ENCODE measurements around the gene SLC39A8. TPM values are rescaled to one million over a fixed set of nuclear protein-coding genes. Genes with fewer than 3 reads are reported as not detected.

Gene SLC39A8
- total RNA-seq = 10 to 100 TPM; 19.4 to 24.7 (median 23.3) TPM
- long read RNA-seq, partial matches to known transcripts = 0 of 1 reads
- long read RNA-seq, other reads (novel, unspliced or antisense) = 0 of 1 reads

DNA sequence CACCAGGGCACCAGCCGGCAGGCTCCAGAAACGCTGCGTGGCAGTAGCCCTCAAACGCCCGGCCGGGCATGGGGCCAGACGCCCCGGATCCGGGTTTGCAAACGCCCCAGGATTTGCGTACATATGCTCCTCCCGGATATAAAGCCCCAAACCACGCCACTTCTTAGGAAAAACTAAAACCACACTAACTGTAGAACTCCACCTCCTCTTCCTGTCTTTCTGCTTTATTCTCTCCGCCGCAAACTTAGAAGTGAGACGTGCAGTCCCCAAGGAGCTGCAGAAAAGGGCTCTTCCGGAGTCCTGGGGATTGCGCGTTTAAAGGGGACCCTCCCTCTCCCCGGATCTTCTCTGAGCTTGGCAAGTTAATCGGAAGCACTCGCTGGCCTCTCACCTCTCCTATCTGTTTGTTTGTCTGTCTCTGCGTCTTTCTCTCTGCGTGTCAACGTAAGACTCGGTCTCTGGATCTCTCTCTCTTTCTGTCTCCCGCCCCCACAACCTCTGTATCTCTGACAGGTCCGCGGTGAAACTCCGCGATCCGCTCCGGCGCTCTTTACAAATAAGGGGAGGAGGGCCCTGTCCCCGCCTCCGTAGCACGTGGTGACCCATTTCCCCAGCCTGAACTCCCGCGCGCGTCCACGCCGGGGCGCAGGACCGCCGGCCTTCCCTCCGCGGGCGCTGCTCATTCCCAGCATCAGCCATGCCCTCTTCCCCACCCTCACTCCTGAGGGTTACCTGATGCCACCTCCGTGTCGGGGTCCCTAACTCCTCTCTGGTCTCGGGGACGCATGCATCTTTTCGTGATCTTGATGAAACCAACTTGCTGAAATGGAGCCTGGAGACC, at the start of gene SLC39A8:
TSS of gene SLC39A8 (minus strand) at position 529 of the 841 bp plus-strand sequence. CDS start 820 bp downstream, outside the sequence.
- DNase-seq (peak; percentile 92 to 95 (median 94)), ATAC-seq (peak; percentile 91 to 95 (median 92))
- intact Hi-C loops (cut with DNase I) = loop anchor here in 1 of 2 donors (10.0 kb wide), 1 partner anchor 80 kb away; no protein-coding TSS in a partner anchor
- TF ChIP-seq POLR2A (IDR thresholded peaks at IDR 0.05) (peak; percentile 86), CTCF (IDR thresholded peaks at IDR 0.05) (peak; percentile 81 to 91 (median 86))
- Histone ChIP-seq H3K36me3 (no peaks in the 10 kb centered on the region), H3K9me3 (no peaks in the 10 kb centered on the region), H3K27ac (peak within 1 kb of the TSS; percentile 86 to 91 (median 89)), H3K4me1 (peaks cover 0 to 6% (median 0%) of the 10 kb centered on the region in 4 donors), H3K27me3 (no peaks in the 10 kb centered on the region), H3K4me3 (peak within 1 kb of the TSS; percentile 55 to 74 (median 59))
- WGBS (ENCODE audit: insufficient coverage, low coverage, low lambda C conversion rate, missing lambda C conversion rate) = under 1% methylated on average over 40 of the region's 54 CpGs

GRCh38 chr4:102392033-102392744, 46.9 kb upstream of the SLC39A8 start:
- peaks cover 0 to 2% (median 0%) of the 10 kb centered on the region in 4 donors for H3K9me3 ChIP-seq
- intact Hi-C loops (cut with DNase I) = no loop called here
- WGBS (ENCODE audit: insufficient coverage, low coverage, low lambda C conversion rate, missing lambda C conversion rate) = 66% methylated on average over 3 of the region's 4 CpGs
- H3K36me3 ChIP-seq = no peaks in the 10 kb centered on the region
- DNase-seq (no peak), ATAC-seq (no peak)
- no peak overlapping the region for H3K4me3 ChIP-seq
- H3K27me3 ChIP-seq = no peaks in the 10 kb centered on the region
- H3K27ac ChIP-seq = no peak overlapping the region
- H3K4me1 ChIP-seq = no peaks in the 10 kb centered on the region
- TF ChIP-seq POLR2A (IDR thresholded peaks at IDR 0.05) = no peak
- TF ChIP-seq CTCF (IDR thresholded peaks at IDR 0.05) = no peak

GRCh38 chr4:102390438-102390837, 45.2 kb upstream of the SLC39A8 start:
- TF ChIP-seq CTCF (IDR thresholded peaks at IDR 0.05) (no peak), POLR2A (IDR thresholded peaks at IDR 0.05) (no peak)
- intact Hi-C loops (cut with DNase I) = no loop called here
- Histone ChIP-seq H3K36me3 (no peaks in the 10 kb centered on the region), H3K9me3 (peaks cover 0 to 2% (median 0%) of the 10 kb centered on the region in 4 donors), H3K27ac (no peak overlapping the region), H3K27me3 (no peaks in the 10 kb centered on the region), H3K4me1 (no peaks in the 10 kb centered on the region), H3K4me3 (no peak overlapping the region)
- 40% methylated on average over 2 of the region's 2 CpGs for WGBS (ENCODE audit: insufficient coverage, low coverage, low lambda C conversion rate, missing lambda C conversion rate)
- DNase-seq (no peak), ATAC-seq (peak in 3 of 4 donors; percentile 13 to 49 (median 29))

GRCh38 chr4:102388611-102389010, 43.3 kb upstream of the SLC39A8 start:
- H3K4me1 ChIP-seq = no peaks in the 10 kb centered on the region
- intact Hi-C loops (cut with DNase I) = no loop called here
- DNase-seq (no peak), ATAC-seq (no peak)
- H3K4me3 ChIP-seq = no peak overlapping the region
- H3K27me3 ChIP-seq = no peaks in the 10 kb centered on the region
- no peak overlapping the region for H3K27ac ChIP-seq
- H3K36me3 ChIP-seq = no peaks in the 10 kb centered on the region
- TF ChIP-seq CTCF (IDR thresholded peaks at IDR 0.05) (no peak), POLR2A (IDR thresholded peaks at IDR 0.05) (no peak)
- H3K9me3 ChIP-seq = peaks cover 0 to 2% (median 0%) of the 10 kb centered on the region in 4 donors

Measured in right lobe of liver (tissue), 6 donors.